SH-SY5Y (cell line): Measurements from ENCODE around the gene C2CD4D.

Experiments used
- GATA2 ChIP-seq: IDR thresholded peaks from 2 replicates; pipeline ENCODE4 v1.6.1; 2011; ENCODE audit warnings: mild to moderate bottlenecking, low read depth, low read length
- GATA3 ChIP-seq: IDR thresholded peaks from 2 replicates; pipeline ENCODE4 v1.6.1; 2011; ENCODE audit warnings: low read depth, mild to moderate bottlenecking, low read length, moderate library complexity

DNA sequence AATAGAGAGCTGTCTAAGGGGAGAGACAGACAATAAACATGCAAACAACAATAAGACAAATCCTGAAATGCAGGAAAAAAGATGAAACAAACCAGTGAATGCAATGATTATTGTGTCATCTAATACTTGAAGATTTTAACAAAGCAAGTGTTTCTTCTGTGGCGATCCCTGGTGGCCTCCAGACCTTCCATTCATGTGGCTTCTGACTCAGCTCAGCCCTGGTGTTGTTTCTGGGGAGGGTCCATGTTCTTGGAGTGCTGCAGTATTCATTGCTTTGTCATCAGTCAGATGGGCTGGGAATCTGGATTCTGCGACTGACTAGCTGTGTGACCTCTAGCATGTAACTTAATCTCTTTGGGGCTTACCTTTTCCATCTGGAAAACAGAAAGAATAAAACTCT is 1.5 kb upstream of the C2CD4D start:
- TF ChIP-seq GATA3 (no peak), GATA2 (no peak)
